ENCODE measurements around the gene CD3D.

Gene CD3D

GRCh38 chr11:118306556-118306955 lies 35.9 kb downstream of the CD3D start:
- peak overlapping the region; percentile 97 to 99 for H3K27ac Mint-ChIP-seq
- H3K36me3 Mint-ChIP-seq (ENCODE audit: insufficient read depth): peaks cover 54% of the 10 kb centered on the region
- no peaks in the 10 kb centered on the region for H3K27me3 Mint-ChIP-seq
- H3K4me3 Mint-ChIP-seq: peak overlapping the region; percentile 96 to 99
- DNase-seq: no peak
- peaks cover 60 to 66% of the 10 kb centered on the region in 2 donors for H3K4me1 Mint-ChIP-seq (ENCODE audit: low read depth in 2 of 2)
- ATAC-seq (replicated peaks): no peak
- H3K9me3 Mint-ChIP-seq: no peaks in the 10 kb centered on the region

GRCh38 chr11:118305726-118306125 lies 36.8 kb downstream of the CD3D start:
- H3K4me3 Mint-ChIP-seq: peak overlapping the region; percentile 96 to 99
- H3K9me3 Mint-ChIP-seq: no peaks in the 10 kb centered on the region
- H3K36me3 Mint-ChIP-seq (ENCODE audit: insufficient read depth): peaks cover 47% of the 10 kb centered on the region
- no peaks in the 10 kb centered on the region for H3K27me3 Mint-ChIP-seq
- DNase-seq (peak; percentile 47 to 50 (median 49)), ATAC-seq (replicated peaks) (peak; percentile 73)
- H3K27ac Mint-ChIP-seq: peak overlapping the region; percentile 97 to 99
- peaks cover 56 to 72% of the 10 kb centered on the region in 2 donors for H3K4me1 Mint-ChIP-seq (ENCODE audit: low read depth in 2 of 2)

- H3K4me3 Mint-ChIP-seq: peak within 1 kb of the TSS; percentile 96 to 99
- peak within 1 kb of the TSS; percentile 97 to 99 for H3K27ac Mint-ChIP-seq
- H3K27me3 Mint-ChIP-seq: no peaks in the 10 kb centered on the region
- DNase-seq (peak; percentile 45 to 66 (median 48)), ATAC-seq (replicated peaks) (peak; percentile 75)
- H3K9me3 Mint-ChIP-seq: no peaks in the 10 kb centered on the region
- H3K36me3 Mint-ChIP-seq (ENCODE audit: insufficient read depth): peaks cover 37% of the 10 kb centered on the region
- peaks cover 51 to 73% of the 10 kb centered on the region in 2 donors for H3K4me1 Mint-ChIP-seq (ENCODE audit: low read depth in 2 of 2)
Measured at GRCh38 chr11:118304568-118305248, 37.8 kb downstream of the CD3D start, which contains the start of gene CD3E. Gene CD3E (plus strand): TSS chr11:118304730. CDS start chr11:118304953, 223 bp downstream.

GRCh38 chr11:118304227-118304567 lies 38.3 kb downstream of the CD3D start:
- Mint-ChIP-seq H3K4me1 (ENCODE audit: low read depth in 2 of 2) (peaks cover 49 to 68% of the 10 kb centered on the region in 2 donors), H3K36me3 (ENCODE audit: insufficient read depth) (peaks cover 32% of the 10 kb centered on the region), H3K9me3 (no peaks in the 10 kb centered on the region), H3K27ac (peak overlapping the region; percentile 97 to 99), H3K4me3 (peak overlapping the region; percentile 96 to 99), H3K27me3 (no peaks in the 10 kb centered on the region)
- DNase-seq (no peak), ATAC-seq (replicated peaks) (peak; percentile 36)

- no peaks in the 10 kb centered on the region for H3K9me3 Mint-ChIP-seq
- peaks cover 32 to 49% of the 10 kb centered on the region in 2 donors for H3K4me1 Mint-ChIP-seq (ENCODE audit: low read depth in 2 of 2)
- peaks cover 18% of the 10 kb centered on the region for H3K36me3 Mint-ChIP-seq (ENCODE audit: insufficient read depth)
Measured at GRCh38 chr11:118301600-118302195, 40.8 kb downstream of the CD3D start.

GRCh38 chr11:118295815-118296454 lies 46.6 kb downstream of the CD3D start:
- no peaks in the 10 kb centered on the region for H3K36me3 Mint-ChIP-seq (ENCODE audit: insufficient read depth)
- DNase-seq: peak; percentile 29 to 41 (median 37)
- no peak overlapping the region for H3K4me3 Mint-ChIP-seq

More at GRCh38 chr11:118301600-118302195, 40.8 kb downstream of the CD3D start:
- no peak overlapping the region for H3K4me3 Mint-ChIP-seq
- ATAC-seq (replicated peaks) (no peak), DNase-seq (no peak)
- H3K27me3 Mint-ChIP-seq: no peaks in the 10 kb centered on the region
- H3K27ac Mint-ChIP-seq: no peak overlapping the region

GRCh38 chr11:118295199-118295598 lies 47.3 kb downstream of the CD3D start:
- Mint-ChIP-seq H3K4me1 (ENCODE audit: low read depth in 2 of 2) (peaks cover 15% of the 10 kb centered on the region in 2 donors), H3K9me3 (no peaks in the 10 kb centered on the region), H3K4me3 (no peak overlapping the region), H3K36me3 (ENCODE audit: insufficient read depth) (no peaks in the 10 kb centered on the region), H3K27ac (peak overlapping the region in 1 of 2 donors; percentile 65), H3K27me3 (no peaks in the 10 kb centered on the region)
- ATAC-seq (replicated peaks) (no peak), DNase-seq (no peak)

More at GRCh38 chr11:118295815-118296454, 46.6 kb downstream of the CD3D start:
- no peaks in the 10 kb centered on the region for H3K27me3 Mint-ChIP-seq
- H3K27ac Mint-ChIP-seq: peak overlapping the region; percentile 13 to 65
- peak; percentile 83 for ATAC-seq (replicated peaks)
- peaks cover 12 to 18% of the 10 kb centered on the region in 2 donors for H3K4me1 Mint-ChIP-seq (ENCODE audit: low read depth in 2 of 2)
- no peaks in the 10 kb centered on the region for H3K9me3 Mint-ChIP-seq

GRCh38 chr11:118294053-118294452 lies 48.5 kb downstream of the CD3D start:
- Mint-ChIP-seq H3K4me1 (ENCODE audit: low read depth in 2 of 2) (peaks cover 12 to 18% of the 10 kb centered on the region in 2 donors), H3K36me3 (ENCODE audit: insufficient read depth) (peaks cover 3% of the 10 kb centered on the region), H3K4me3 (no peak overlapping the region), H3K9me3 (no peaks in the 10 kb centered on the region), H3K27me3 (no peaks in the 10 kb centered on the region), H3K27ac (no peak overlapping the region)
- DNase-seq: no peak
- ATAC-seq (replicated peaks): no peak

- Mint-ChIP-seq H3K27ac (no peak overlapping the region), H3K9me3 (no peaks in the 10 kb centered on the region), H3K4me3 (no peak overlapping the region), H3K4me1 (ENCODE audit: low read depth in 2 of 2) (peaks cover 12 to 18% of the 10 kb centered on the region in 2 donors), H3K27me3 (no peaks in the 10 kb centered on the region), H3K36me3 (ENCODE audit: insufficient read depth) (peaks cover 3% of the 10 kb centered on the region)
- DNase-seq (no peak), ATAC-seq (replicated peaks) (no peak)
Measured at GRCh38 chr11:118291477-118292135, 50.9 kb downstream of the CD3D start.

GRCh38 chr11:118290923-118291322 lies 51.6 kb downstream of the CD3D start:
- peaks cover 9 to 14% of the 10 kb centered on the region in 2 donors for H3K4me1 Mint-ChIP-seq (ENCODE audit: low read depth in 2 of 2)
- H3K36me3 Mint-ChIP-seq (ENCODE audit: insufficient read depth): peaks cover 3% of the 10 kb centered on the region
- H3K4me3 Mint-ChIP-seq: no peak overlapping the region
- no peaks in the 10 kb centered on the region for H3K27me3 Mint-ChIP-seq
- H3K9me3 Mint-ChIP-seq: no peaks in the 10 kb centered on the region
- no peak overlapping the region for H3K27ac Mint-ChIP-seq
- peak; percentile 76 for ATAC-seq (replicated peaks)
- DNase-seq: peak; percentile 25 to 40 (median 38)

GRCh38 chr11:118289401-118289800 lies 53.1 kb downstream of the CD3D start:
- no peaks in the 10 kb centered on the region for H3K27me3 Mint-ChIP-seq
- DNase-seq: no peak
- ATAC-seq (replicated peaks): no peak
- no peaks in the 10 kb centered on the region for H3K9me3 Mint-ChIP-seq
- peaks cover 5 to 8% of the 10 kb centered on the region in 2 donors for H3K4me1 Mint-ChIP-seq (ENCODE audit: low read depth in 2 of 2)
- no peak overlapping the region for H3K27ac Mint-ChIP-seq
- no peak overlapping the region for H3K4me3 Mint-ChIP-seq
- peaks cover 3% of the 10 kb centered on the region for H3K36me3 Mint-ChIP-seq (ENCODE audit: insufficient read depth)

Measured in effector memory CD8-positive, alpha-beta T cell (primary cell).